SKM-1 (cell line): Measurements from ENCODE around the gene SHROOM3.
"Not testable (repeated sequence)": the region's sequence is repeated elsewhere in the genome, so short reads cannot be mapped to it uniquely, and the experiment has no call there.

Source experiments
- DNase-seq: peaks from one replicate; lab custom pipeline; 2025; ENCODE audit not compliant: unreplicated experiment; lab: John Stamatoyannopoulos, UW

Gene SHROOM3

DNA sequence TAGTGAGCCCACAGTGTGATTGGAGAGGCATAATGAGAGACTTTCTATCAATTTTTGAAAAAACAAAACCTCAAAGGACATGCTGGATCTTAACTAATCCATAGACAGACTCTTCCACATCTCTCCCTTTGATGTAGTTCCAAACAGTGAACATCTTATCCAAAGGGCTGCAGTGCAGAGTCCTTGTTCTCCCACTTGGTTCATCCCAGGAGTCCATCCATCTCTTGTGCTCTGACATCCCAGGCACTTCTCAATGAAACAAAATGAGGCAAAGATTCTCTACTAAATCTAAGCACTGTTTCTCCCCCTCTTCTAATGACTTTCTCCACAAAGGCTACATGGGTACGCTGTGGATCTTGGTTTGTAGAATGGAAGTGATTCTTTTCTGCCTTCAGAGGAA is 8.3 kb downstream of the SHROOM3 start:
- DNase-seq = no peak

DNA sequence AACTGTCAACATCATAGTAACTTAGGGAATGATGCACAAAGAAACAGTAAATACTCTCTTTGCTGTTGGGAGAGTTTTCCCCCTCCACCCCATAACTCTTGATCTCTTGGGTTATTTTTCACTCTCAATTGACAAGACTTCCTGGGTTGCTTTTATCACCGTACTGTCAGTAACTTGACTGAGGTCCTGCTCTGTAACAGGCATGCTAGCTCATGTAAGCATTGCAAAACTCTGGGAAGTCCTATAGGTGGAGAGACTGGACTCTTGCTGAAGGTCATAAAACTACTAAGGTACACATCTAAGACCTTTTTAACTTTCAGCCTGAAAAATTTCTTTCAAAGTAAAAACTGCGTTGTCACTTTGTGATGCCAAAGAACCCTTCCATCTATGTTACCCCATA is 10.9 kb downstream of the SHROOM3 start:
- DNase-seq = no peak

DNA sequence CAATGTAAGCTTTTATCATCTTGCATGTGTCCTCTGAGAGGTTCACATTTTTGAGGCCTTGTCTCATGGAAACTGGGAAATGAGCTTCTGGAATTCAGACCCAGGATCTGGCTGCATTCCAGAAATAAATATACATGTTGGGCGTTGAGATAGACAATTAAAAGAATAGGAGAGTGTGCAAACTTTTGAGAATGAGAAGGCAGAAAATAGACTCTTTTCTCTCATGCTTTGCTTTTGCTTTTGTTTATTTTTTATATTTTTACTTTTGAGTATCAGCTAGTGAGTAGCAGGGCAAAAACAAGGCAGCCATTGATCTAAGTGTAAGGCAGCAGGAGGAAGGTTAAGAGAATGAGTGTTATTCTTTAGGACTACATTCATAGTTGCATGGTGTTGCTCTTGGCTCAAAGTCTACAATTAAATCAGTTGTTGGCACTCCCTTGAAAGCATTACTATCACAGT is 12.4 kb downstream of the SHROOM3 start:
- DNase-seq = no peak

DNA sequence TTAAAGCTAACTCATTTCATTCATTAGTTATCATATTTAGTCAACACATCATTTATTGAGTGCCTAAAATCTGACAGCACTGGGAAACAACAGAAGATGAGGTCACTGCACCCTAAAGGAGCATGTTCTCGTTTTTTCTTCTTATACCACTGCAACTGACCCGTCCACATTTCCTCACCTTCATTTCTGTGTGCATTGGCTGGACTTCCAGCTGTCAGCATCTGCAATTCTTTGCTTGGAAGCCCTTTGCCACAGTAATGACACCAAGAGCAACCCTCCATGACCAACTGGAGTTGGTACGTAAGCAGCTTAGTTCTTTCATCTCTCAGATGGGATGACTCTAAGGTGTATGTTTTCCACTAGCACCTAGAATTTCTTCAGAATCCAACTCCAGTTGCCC is 13.2 kb downstream of the SHROOM3 start:
- DNase-seq = no peak

DNA sequence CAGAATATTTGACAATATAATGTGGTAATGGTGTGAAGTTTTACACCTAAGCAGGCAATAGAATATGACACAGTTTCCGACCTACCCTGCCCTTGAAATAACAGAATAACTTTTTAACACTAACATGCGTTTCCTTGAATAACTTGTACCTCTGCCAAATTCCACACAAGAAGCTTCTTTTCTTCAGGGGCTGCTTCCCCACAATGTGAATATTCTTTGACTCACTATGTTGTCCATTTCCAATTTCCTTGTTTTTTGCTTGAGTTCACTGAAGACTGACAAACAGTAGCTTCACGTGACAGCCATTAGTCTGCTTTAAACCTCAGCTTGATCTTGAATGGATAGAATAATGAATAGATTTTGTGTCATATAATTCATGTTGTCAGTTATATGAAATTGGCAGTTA is 14.3 kb downstream of the SHROOM3 start:
- no peak for DNase-seq

DNA sequence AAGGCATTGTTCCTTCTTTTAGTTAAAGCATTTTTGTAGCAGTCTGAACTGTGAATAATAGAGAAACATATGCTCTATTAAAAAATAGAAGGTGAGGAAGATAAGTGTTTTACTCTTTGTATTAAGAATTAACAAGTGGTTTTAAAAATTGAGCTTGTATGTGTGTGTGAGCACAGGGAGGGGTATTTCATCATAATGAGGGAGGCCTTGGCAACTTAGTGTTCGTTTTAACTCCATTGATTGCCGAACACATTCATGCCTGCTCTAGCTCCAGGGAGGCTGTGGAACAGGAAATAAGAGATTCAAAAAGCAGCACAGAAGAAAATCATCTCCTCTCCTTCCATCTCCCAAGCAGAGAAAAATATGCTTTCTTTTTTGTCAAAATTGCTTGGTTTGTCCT is 14.8 kb downstream of the SHROOM3 start:
- no peak for DNase-seq

DNA sequence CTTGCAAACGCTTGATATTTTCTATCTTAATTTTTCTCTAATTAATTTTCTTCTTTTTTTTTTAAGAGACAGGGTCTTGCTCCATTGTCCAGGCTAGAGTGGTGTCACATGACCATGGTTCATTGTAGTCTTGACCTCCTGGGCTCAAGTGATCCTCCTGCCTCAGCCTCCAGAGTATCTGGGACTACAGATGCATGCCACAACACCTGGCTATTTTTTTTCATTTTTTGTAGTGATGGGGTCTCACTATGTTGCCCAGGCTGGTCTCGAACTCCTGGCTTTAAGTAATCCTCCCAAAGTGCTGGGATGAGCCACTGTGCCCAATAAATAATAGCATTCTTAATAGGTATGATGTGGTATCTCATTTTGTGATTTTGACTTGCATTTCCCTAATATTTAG is 18.2 kb downstream of the SHROOM3 start:
- no peak for DNase-seq

DNA sequence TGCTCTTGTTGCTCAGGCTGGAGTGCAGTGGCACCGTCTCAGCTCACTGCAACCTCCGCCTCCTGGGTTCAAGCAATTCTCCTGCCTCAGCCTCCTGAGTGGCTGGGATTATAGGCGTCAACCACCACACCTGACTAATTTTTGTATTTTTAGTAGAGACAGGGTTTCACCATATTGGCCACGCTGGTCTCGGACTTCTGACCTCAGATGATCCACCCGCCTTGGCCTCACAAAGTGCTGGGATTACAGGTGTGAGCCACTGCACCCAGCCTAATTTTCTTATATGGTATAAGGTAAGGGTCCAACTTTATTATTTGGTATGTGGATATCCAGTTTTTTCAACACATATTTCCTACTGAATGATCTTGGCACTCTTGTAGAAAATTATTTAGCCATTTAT is 19.0 kb downstream of the SHROOM3 start:
- not testable (repeated sequence) for DNase-seq

DNA sequence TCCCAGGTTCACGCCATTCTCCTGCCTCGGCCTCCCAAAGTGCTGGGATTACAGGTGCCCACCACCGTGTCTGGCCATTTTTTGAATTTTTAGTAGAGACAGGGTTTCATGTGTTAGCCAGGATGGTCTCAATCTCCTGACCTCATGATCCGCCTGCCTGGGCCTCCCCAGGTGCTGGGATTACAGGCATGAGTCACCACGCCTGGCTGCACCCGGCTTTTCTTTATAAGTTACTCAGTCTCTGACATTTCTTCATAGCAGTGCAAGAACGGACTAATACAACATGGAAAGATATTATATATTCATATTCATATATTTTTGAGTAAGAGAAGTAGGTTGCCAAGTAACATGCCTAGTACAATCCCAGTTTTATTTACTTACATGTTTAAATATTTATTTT is 22.9 kb downstream of the SHROOM3 start:
- no peak for DNase-seq

DNA sequence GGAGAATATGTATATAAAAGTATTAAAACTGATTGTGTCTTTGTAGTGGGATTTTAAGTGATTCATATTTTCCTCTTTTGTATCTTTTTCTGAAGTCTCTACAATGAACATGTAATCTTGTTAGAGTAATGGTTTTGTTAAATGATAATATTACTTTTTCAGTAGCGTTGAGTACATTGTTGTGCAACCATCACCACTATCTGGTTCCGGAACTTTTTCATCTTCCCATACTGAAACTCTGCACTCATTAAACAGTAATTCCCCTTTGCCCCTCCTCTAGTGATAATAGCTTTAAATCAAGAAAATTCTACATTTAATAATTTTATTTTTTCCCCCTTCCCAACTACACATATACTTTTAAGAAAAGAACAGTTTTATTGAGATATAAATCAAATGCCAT is 23.3 kb downstream of the SHROOM3 start:
- no peak for DNase-seq

DNA sequence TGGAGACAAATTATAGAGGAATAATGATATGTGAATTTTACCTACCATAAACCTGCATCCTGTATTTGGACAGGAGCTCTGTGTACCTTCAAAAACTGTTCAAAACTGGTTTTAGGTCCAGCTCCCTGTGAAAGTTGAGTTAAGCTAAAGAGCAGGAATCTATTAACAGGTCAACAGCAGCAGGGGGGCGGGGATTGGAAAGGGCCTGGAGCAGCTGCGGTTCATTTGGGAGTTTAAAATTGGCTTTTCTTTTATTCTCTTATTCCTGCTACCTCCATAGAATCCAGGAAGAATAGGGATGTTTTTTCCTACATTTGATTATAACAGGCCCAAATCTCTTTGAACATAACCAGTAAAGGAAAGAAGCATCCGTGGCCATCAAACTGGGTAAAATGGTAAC is 23.8 kb downstream of the SHROOM3 start:
- DNase-seq = no peak

DNA sequence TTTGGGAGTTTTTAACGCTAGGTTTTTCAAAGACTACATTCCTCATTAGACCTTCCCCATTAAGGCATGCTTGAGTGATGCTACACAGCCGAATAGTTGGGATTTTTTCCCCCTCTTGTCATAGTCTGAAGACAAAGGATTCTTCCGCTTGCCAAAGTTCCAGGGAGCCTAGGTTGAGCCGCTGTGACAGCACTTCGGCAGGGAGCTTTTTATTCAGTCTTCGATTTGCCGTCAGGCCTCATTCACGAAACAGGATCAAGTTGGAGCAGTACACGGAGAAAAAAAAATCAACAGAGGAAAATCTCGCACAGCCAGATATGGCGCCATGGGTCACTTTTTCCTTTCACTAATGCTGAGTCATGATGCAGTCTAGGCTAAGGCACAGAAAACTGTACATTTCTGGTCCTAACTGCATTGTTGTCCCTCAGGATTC is 24.3 kb downstream of the SHROOM3 start:
- DNase-seq = no peak

DNA sequence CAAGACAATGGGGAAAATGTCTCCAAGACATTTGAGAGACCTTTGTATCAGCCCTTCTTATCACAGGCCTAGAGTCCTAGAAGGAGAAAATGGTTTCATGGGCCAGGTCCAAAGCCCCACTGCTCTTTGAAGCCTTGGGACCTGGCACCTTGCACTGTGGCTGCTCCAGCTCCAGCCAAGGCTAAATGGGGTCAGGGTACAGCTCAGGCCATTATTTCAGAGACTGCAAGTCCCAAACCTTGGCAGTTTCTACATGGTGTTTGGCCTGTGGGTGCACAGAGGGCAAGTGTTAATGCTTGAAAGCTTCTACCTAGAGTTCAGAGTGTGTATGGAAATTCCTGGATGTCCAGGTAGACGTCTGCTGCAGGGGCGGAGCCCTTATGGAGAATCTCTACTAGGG is 28.5 kb downstream of the SHROOM3 start:
- no peak for DNase-seq

DNA sequence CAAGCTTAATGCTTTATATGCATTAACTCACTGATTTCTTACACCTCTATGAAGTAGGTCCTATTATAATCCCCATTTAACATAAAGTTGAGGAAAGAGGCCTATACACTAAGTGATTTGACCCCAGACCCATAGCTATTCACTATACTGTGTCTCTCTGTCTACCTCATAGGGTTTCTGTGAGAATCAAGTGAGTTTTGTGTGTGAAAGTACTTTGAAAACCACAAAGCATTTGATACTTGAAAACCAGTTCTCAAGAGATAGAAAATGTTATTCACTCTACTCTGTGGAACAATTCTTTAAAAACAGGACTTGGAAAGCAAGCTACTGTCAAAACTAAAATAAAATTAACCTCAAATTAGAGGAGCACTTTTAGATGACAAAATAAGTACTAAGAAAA is 35.0 kb downstream of the SHROOM3 start:
- no peak for DNase-seq

DNA sequence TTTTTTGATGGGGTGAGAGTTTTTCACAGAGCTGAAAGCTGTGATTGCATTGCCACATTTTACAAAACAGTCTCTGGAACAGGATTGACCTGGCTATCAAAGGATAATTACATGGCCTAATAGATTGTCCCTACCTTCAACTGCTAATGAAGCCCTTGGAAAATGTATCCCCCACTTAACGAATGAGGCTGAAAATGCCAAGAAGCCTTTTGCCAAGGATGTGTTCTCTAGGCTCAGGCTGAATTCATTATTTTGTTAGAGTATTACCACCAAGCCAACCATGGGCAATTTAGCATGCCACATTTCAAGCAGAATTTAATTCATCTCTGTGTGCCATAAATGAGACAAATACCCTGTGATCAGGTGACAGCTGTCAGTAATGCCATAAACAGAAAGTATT is 35.5 kb downstream of the SHROOM3 start:
- DNase-seq = no peak

DNA sequence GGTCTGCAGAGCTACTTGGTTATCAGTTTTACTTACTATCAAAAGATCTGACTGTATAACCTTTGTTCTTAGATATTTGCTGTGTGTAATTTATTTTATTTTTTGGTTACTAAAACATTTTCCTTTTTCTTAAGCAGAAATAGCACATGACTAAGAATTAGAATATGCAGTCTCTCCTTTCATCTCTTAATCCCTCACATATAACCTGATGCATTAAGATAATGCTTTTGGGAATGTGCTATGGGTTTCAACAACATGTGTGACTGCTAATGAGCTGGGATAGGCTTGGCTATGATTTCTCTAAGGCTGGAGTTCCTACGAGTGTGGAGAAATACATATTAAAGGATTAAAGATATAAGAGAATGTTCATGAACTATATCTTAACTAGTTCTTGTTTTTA is 41.5 kb downstream of the SHROOM3 start:
- DNase-seq = no peak

DNA sequence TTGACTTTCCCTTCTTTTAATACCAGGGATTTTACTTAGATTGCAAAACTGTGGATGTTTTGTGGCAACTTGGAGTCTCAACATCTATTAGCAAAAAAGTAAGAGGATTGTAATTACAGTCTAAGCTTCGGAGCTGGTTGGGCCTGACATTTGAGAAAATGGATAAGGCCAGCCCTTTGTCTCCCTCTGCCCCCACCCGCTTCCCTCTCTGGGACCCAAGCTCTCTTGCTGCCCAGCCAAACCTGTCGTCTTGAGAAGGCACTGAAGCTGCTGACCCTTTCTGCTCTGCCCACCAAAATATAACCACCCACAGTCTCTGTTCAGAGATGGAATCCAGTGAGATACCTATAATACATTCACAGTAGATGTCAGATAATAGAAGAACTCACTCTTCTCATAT is 49.6 kb downstream of the SHROOM3 start:
- no peak for DNase-seq

DNA sequence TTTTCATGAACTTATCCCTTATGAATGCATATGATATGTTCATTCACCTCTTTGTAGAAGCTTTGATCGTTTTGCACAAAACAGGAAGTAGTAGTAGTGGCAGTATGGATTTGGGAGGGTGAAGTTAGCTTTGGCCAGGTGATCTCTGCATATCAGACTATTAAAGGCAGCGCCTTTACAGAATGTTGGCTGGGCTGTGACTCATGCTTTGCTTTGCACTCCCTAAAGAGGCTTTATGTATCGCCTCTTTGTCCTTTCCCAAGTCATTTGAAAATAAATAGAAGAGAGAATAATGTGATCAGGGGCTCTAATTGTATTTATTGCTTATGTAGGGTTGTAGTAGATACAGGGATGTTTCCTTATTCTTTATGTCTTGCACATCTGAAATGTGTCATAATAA is 50.4 kb downstream of the SHROOM3 start:
- DNase-seq = no peak

DNA sequence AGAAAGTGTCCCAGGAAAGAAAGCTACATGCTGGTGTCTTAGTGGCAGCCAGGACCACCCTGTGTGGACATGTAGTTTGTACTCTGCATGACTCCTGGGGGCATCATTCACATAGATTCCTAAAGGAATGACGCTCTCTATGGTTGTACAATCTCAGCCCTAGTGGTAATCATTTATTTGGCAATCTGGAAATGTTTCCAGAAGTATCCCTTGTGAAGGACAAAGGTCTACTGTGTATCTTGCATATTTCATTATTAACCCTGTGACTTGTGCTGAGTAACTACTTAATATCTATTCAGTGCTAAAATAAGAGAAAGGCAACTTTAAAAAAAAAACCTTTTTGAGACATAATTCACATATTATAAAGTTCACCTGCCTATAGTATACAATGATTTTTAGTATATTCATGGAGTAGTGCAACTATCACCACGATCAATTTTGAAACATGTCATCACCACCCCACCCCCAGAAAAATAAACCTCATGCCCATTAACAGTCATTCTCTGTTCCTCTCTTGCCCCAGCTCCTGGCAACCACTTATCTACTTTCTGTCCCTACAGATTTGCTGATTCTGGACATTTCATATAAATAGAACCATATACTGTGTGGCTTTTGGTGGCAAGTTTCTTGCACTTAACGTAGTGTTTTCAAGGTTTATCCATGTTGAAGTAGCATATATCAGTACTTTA is 51.7 kb downstream of the SHROOM3 start:
- no peak for DNase-seq

DNA sequence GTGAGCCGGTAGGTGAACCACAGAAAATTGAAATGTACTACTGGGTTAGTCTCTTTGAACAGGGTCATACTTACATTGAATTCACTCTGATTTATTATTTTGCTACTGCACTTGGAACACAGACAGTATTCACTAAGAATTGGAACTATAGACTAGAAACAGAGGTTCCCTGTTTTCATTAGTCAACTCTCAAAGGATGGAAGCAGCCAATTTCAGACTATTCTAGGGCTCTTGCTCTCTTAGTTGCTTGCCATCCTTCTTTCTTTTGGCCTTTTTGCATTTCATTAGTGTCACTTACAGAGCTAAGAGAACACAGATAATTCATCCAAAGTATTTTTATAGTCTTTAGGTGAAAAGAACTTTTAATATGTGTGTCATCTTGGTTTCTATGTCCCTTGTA is 52.6 kb downstream of the SHROOM3 start:
- DNase-seq = no peak

DNA sequence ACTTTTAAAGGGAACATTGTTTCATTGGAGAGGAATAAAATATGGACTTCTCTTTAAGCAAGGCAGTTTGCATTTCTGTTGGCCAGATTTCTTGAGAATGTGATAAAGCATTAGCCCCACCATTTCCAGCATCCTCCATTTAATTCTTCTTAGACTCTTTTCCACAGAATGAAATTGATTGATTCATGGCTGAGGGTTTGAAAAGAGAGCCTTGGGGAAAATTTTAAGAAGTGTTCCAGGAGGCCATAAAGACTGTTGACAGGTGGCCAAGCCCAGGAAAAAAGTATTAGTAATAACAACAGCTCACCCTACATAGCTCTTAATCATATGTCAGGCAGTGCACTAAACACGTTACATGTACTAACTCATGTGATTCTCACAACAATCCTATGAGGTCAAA is 53.4 kb downstream of the SHROOM3 start:
- no peak for DNase-seq

DNA sequence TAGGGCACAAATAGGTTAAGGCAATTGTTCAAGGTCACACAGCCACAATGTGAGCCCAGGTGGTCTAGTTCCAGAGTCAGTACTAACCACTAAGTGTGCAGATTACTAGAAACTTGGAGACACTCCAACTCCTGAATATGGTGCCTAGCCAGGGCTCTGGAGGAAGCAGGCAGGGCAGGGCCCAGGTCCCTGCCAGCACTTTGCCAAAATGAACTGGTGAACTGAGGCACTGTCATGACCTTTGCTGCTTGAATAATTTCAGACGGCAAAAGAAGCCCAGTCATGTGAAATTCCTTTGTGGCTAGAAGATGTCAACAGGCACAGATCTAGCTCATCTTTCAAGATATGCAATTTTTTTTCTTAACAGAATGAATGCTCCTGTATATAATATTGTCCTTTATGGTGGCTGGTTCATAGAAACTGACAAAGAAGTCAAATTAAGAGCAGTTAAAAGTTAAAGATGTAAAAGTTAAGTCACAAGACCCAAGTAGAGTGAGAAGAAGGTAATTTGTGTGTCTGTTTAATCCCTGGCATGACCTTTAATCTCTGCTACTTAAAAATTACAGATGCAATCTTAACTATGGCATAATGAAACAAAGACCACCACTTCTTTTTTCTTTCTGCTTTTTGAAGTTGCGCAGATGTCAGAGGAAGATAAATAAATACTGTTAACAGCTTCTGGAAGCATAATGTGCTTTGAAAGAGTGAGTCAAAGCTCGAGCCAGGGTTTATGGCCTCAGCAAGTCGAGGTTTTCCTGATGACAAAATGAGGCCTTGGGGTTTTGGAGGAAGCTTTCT is 54.1 kb downstream of the SHROOM3 start:
- DNase-seq = no peak
